Measurements from ENCODE around the gene SLC16A4. TPM values are rescaled to one million over a fixed set of nuclear protein-coding genes. Genes with fewer than 3 reads are reported as not detected.

SLC16A4 gene
- total RNA-seq, 1 experiment from 2014 or later: 0.46 TPM

DNA sequence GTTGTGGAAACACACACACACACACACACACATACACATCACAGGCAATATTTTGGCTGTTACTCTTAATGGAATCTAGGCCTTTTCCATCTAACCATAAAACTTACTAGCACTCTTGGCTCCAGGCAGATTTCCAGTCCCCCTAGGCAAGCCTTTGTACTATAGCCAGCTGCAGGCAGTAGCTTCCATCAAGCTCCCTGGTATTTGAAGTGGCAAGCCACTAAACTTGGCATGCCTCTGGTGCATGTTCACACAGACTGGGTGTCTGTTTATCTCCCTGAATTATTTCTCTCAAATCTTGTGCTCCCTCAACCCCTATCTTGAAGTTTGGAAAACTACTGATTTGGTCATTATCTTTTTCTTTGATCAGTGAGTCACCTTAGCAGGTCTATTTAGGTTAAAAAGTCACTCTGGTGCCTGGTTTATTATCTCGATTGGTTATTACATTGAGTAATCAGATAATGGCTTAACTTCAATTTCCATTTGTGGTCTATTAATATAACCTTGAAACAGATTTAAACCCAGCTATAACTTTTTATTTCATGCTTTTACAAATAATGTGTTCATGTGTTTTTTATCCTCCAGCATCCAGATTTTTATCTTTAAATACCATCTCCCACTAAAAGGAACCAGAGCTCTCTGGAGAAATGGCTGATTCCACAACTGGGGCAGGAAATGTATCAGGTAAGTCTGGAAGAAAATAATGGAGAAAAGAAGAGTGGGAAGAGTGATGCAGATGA, 54.4 kb downstream of the SLC16A4 start:
- ATAC-seq (no peak), DNase-seq (ENCODE audit: low read depth, low spot score) (no peak)
- in situ Hi-C loops (cut with HindIII; ENCODE audit: low pct_unique_long_range_greater_than_20kb, low sequenced_read_pairs): no loop called here
- Histone ChIP-seq H3K36me3 (ENCODE audit: control insufficient read depth, insufficient read depth, low read length) (peaks cover 4% of the 10 kb centered on the region; the same call in 1 of the 2 replicates), H3K4me3 (ENCODE audit: low read depth in 2 of 2, low read length in 2 of 2) (peak overlapping the region in 1 of 2 experiments; percentile 10; a peak in 2 of 4 replicates), H3K27ac (ENCODE audit: low read length) (peak overlapping the region; percentile 99), H3K4me1 (ENCODE audit: control insufficient read depth, insufficient read depth, low read length) (peaks cover 17% of the 10 kb centered on the region), H3K27me3 (ENCODE audit: control insufficient read depth, insufficient read depth, low read length) (no peaks in the 10 kb centered on the region), H3K9me3 (ENCODE audit: control insufficient read depth, insufficient read depth, low read depth, low read length) (no peaks in the 10 kb centered on the region)
- TF ChIP-seq POLR2AphosphoS5 (IDR thresholded peaks at IDR 0.05; ENCODE audit: low read depth, low read length) (no peak), TCF7L2 (IDR thresholded peaks at IDR 0.05; ENCODE audit: low read depth, low read length) (peak; percentile 97), SIN3A (IDR thresholded peaks at IDR 0.05; ENCODE audit: borderline replicate concordance, insufficient read depth, low read depth, low read length) (no peak)
- TF ChIP-seq, protein P1, sequence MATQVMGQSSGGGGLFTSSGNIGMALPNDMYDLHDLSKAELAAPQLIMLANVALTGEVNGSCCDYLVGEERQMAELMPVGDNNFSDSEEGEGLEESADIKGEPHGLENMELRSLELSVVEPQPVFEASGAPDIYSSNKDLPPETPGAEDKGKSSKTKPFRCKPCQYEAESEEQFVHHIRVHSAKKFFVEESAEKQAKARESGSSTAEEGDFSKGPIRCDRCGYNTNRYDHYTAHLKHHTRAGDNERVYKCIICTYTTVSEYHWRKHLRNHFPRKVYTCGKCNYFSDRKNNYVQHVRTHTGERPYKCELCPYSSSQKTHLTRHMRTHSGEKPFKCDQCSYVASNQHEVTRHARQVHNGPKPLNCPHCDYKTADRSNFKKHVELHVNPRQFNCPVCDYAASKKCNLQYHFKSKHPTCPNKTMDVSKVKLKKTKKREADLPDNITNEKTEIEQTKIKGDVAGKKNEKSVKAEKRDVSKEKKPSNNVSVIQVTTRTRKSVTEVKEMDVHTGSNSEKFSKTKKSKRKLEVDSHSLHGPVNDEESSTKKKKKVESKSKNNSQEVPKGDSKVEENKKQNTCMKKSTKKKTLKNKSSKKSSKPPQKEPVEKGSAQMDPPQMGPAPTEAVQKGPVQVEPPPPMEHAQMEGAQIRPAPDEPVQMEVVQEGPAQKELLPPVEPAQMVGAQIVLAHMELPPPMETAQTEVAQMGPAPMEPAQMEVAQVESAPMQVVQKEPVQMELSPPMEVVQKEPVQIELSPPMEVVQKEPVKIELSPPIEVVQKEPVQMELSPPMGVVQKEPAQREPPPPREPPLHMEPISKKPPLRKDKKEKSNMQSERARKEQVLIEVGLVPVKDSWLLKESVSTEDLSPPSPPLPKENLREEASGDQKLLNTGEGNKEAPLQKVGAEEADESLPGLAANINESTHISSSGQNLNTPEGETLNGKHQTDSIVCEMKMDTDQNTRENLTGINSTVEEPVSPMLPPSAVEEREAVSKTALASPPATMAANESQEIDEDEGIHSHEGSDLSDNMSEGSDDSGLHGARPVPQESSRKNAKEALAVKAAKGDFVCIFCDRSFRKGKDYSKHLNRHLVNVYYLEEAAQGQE (IDR thresholded peaks at IDR 0.05; ENCODE audit: insufficient read depth in 1 of 2, low read depth in 2 of 2, low read length in 1 of 2): no peak
- TF ChIP-seq, protein P2, sequence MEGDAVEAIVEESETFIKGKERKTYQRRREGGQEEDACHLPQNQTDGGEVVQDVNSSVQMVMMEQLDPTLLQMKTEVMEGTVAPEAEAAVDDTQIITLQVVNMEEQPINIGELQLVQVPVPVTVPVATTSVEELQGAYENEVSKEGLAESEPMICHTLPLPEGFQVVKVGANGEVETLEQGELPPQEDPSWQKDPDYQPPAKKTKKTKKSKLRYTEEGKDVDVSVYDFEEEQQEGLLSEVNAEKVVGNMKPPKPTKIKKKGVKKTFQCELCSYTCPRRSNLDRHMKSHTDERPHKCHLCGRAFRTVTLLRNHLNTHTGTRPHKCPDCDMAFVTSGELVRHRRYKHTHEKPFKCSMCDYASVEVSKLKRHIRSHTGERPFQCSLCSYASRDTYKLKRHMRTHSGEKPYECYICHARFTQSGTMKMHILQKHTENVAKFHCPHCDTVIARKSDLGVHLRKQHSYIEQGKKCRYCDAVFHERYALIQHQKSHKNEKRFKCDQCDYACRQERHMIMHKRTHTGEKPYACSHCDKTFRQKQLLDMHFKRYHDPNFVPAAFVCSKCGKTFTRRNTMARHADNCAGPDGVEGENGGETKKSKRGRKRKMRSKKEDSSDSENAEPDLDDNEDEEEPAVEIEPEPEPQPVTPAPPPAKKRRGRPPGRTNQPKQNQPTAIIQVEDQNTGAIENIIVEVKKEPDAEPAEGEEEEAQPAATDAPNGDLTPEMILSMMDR (IDR thresholded peaks at IDR 0.05): no peak
- intact Hi-C loops (cut with micrococcal nuclease; ENCODE audit: unreplicated experiment): no loop called here
- BruUV-seq (replicated peaks): no TSS peak
- ChIA-PET CTCF (no interaction called here), POLR2A (no interaction called here)

DNA sequence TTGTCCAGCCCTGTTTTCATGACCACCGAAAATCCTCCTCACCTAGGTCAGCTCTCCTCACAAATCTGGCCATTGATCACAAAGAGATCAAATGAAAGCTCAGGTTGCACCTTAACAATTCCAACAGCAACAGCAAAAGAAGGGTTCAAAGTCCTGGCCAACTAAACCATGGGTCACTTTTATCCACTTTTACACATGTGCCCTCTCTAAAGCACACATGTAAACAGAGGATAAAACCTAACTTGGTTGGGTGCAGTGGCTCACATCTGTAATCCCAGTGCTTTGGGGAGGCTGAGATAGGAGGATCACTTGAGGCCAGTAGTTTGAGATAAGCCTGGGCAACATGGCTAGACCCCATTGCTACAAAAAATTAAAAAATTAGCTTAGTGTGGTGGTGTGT, 55.6 kb downstream of the SLC16A4 start:
- H3K4me1 ChIP-seq (ENCODE audit: control insufficient read depth, insufficient read depth, low read length): peaks cover 17% of the 10 kb centered on the region
- POLR2A ChIA-PET: interaction anchor here (0.7 kb wide), 1 partner anchor 18 kb away, joined by 11 read pairs; no protein-coding TSS in a partner anchor
- intact Hi-C loops (cut with micrococcal nuclease; ENCODE audit: unreplicated experiment): no loop called here
- CTCF ChIA-PET: no interaction called here
- no peaks in the 10 kb centered on the region for H3K27me3 ChIP-seq (ENCODE audit: control insufficient read depth, insufficient read depth, low read length)
- TF ChIP-seq SIN3A (IDR thresholded peaks at IDR 0.05; ENCODE audit: borderline replicate concordance, insufficient read depth, low read depth, low read length): no peak
- TF ChIP-seq, protein P1 (IDR thresholded peaks at IDR 0.05; ENCODE audit: insufficient read depth in 1 of 2, low read depth in 2 of 2, low read length in 1 of 2): no peak
- TF ChIP-seq, protein P2 (IDR thresholded peaks at IDR 0.05): no peak
- no peak for TF ChIP-seq POLR2AphosphoS5 (IDR thresholded peaks at IDR 0.05; ENCODE audit: low read depth, low read length)
- TF ChIP-seq TCF7L2 (IDR thresholded peaks at IDR 0.05; ENCODE audit: low read depth, low read length): no peak
- DNase-seq (ENCODE audit: low read depth, low spot score) (no peak), ATAC-seq (no peak)
- in situ Hi-C loops (cut with HindIII; ENCODE audit: low pct_unique_long_range_greater_than_20kb, low sequenced_read_pairs): no loop called here
- peak overlapping the region; percentile 99 for H3K27ac ChIP-seq (ENCODE audit: low read length)
- no peak overlapping the region for H3K4me3 ChIP-seq (ENCODE audit: low read depth in 2 of 2, low read length in 2 of 2)
- H3K9me3 ChIP-seq (ENCODE audit: control insufficient read depth, insufficient read depth, low read depth, low read length): no peaks in the 10 kb centered on the region
- peaks cover 2% of the 10 kb centered on the region; the same call in 1 of the 2 replicates for H3K36me3 ChIP-seq (ENCODE audit: control insufficient read depth, insufficient read depth, low read length)
- no TSS peak for BruUV-seq (replicated peaks)
